H1 (cell line): ENCODE measurements around the gene NRXN2. TPM values are rescaled to one million over a fixed set of nuclear protein-coding genes. Genes with fewer than 3 reads are reported as not detected.

Experiments
- ATF2 ChIP-seq: IDR thresholded peaks from 2 replicates; pipeline ENCODE4 v1.6.1; 2012; ENCODE audit warnings: low read length, inconsistent platforms
- BACH1 ChIP-seq: IDR thresholded peaks from 2 replicates; pipeline ENCODE4 v1.6.1; 2012; ENCODE audit warnings: low read length, improper control_type of control experiment
- CHD7 ChIP-seq: fragments of 300-600 bp; sonication (generic); IDR thresholded peaks from 2 replicates; pipeline ENCODE4 v1.7.1; 2012; ENCODE audit warnings: low read length, moderate library complexity, mild to moderate bottlenecking, inconsistent platforms; ENCODE audit not compliant: insufficient replicate concordance
- JUND ChIP-seq: IDR thresholded peaks from 2 replicates; pipeline ENCODE4 v1.6.1; 2011; ENCODE audit warnings: mild to moderate bottlenecking, improper control_type of control experiment, low read length
- KDM5A ChIP-seq: fragments of 200-600 bp; IDR thresholded peaks from 2 replicates; pipeline ENCODE4 v1.7.1; 2012; ENCODE audit warnings: mild to moderate bottlenecking, low read length, inconsistent platforms, mixed read lengths
- NRF1 ChIP-seq: IDR thresholded peaks from 2 replicates; pipeline ENCODE4 v1.6.1; 2011; ENCODE audit warnings: mild to moderate bottlenecking, low read depth, low read length, improper control_type of control experiment
- POLR2A ChIP-seq, 2 experiments: IDR thresholded peaks; 1 replicate in 1 of 2; 2 replicates in 1 of 2; pipeline ENCODE4 v1.6.1; 2011; ENCODE audit warnings: low read depth in 2 of 2, low read length in 2 of 2, mild to moderate bottlenecking in 2 of 2; ENCODE audit errors: control extremely low read depth in 1 of 2
- RXRA ChIP-seq: IDR thresholded peaks from 2 replicates; pipeline ENCODE4 v1.6.1; 2011; ENCODE audit warnings: low read depth, mild to moderate bottlenecking, low read length, moderate library complexity; ENCODE audit not compliant: insufficient read depth
- SRF ChIP-seq: IDR thresholded peaks from 2 replicates; pipeline ENCODE4 v1.6.1; 2011; ENCODE audit warnings: mild to moderate bottlenecking, low read depth, low read length, moderate library complexity
- polyA plus RNA-seq, 7 experiments: library from polyadenylated mRNA; depleted of rRNA in 3 of 7; stranded (reverse) in 5 of 7; unstranded in 2 of 7; fragments of >200 nt in 5 of 7; fragments of 200-250 nt in 2 of 7; gene quantifications; 1 replicate in 5 of 7; 2 replicates in 1 of 7; 4 replicates in 1 of 7; pipeline versions ENCODE4 v1.2.1 to v1.2.3, GENCODE V29; 2011 to 2013; ENCODE audit warnings: missing spikeins in 2 of 7, mixed read lengths in 2 of 7
- total RNA-seq: library from RNA; stranded (reverse); fragmentation: NEBNext Ultra II Directional; extraction: Animal tissue kit (Norgen Biotek cat#: 25700); gene quantifications from 2 replicates; pipeline ENCODE4 v1.2.1, GENCODE V29; 2021

Gene NRXN2
- total and polyA plus RNA-seq, 2 of the 8 experiments (the other 6 are each of a cell fraction or from before 2014, with no cell fraction given), result 1.3 to 11.5 TPM

GRCh38 chr11:64762674-64763525 is 39.9 kb upstream of the NRXN2 start (continued):
- no peak for TF ChIP-seq CHD7
- TF ChIP-seq BACH1, result no peak
- TF ChIP-seq POLR2A (IDR thresholded peaks at IDR 0.05; ENCODE audit: control extremely low read depth in 1 of 2, low read depth in 2 of 2, low read length in 2 of 2), result no peak; a peak in 1 of 3 replicates
- 0 out of 2 replicates have a peak, but pooled peaks have one; percentile 42 for TF ChIP-seq RXRA
- peak; percentile 8; the same call in 1 of the 2 replicates for TF ChIP-seq JUND
- no peak for TF ChIP-seq NRF1
- TF ChIP-seq KDM5A, result no peak
- no peak for TF ChIP-seq SRF
- TF ChIP-seq ATF2, result peak; percentile 80
